IMR-90 (cell line): ENCODE results near the gene MYH9.

Experiments
- POLR2A ChIP-seq: IDR thresholded peaks from 2 replicates; pipeline ENCODE4 v1.6.1; 2012; ENCODE audit warnings: mild to moderate bottlenecking, low read depth, low read length
- RAD21 ChIP-seq: IDR thresholded peaks from 2 replicates; pipeline ENCODE4 v1.6.1; 2012; ENCODE audit warnings: low read length, improper control_type of control experiment

DNA sequence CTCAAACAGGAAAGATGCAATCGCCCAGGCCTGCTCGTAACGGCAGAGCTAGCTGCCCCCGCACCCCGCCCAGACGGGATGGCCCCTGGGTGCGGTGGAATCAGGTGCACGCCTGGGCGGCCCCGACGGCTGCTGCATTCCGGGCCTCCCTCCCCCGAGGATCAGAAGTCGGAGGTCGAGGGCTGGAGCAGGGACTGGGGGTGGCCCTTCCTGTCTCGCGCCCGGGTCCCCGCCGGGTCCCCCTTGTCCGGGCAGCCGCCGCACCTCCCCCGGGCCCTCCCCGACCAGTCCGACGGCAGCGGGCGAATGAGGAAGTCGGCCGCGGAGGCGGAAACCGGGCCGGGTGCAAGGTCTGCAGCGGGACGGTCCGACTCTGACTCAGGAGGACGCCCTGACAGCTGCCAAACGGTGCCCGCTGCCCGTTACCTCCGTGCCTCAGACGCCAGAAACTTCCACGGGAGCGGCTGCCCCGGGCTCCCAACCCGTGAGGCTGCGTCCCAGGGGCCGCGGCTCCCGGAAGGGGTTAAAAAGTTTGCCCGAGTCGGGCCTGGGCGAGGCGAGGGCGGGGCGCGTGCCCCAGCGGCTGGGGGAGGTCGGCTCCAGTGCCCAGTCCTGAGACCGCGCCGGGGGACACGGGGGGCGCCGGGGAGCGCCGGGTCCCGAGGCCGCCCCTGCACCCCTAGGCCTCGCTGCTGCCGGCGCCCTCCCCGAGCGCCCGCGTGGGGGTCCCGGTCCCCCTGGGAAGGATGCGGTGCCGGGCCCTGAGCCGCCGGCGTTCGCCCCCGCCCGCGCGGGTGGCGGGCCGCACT is 663 bp downstream of the MYH9 start:
- no peak; the same call in 1 of the 2 replicates for TF ChIP-seq POLR2A
- no peak for TF ChIP-seq RAD21
